Thymus (tissue), 11 donors: ENCODE results near the gene CPT1A. TPM values are rescaled to one million over a fixed set of nuclear protein-coding genes. Genes with fewer than 3 reads are reported as not detected.

Experiments used
- DNase-seq, 9 donors: peaks; one replicate each; pipeline ENCODE4 v3.0.0-alpha.2; 2013; ENCODE audit warnings: low spot score in 9 of 9, low read depth in 6 of 9, missing footprints in 1 of 9
- H3K27ac ChIP-seq, 2 donors: one replicate each; pipeline ENCODE4 v1.5.1; 2013; ENCODE audit warnings: control low read depth in 1 of 2, low read depth in 1 of 2, low read length in 1 of 2, mild to moderate bottlenecking in 1 of 2, moderate library complexity in 1 of 2
- H3K27me3 ChIP-seq, 2 donors: one replicate each; pipeline ENCODE4 v1.5.1; 2013; ENCODE audit warnings: low read length in 1 of 2; ENCODE audit not compliant: control insufficient read depth in 2 of 2, insufficient read depth in 1 of 2
- H3K36me3 ChIP-seq, 2 donors: one replicate each; pipeline ENCODE4 v1.5.1; 2013; ENCODE audit warnings: low read length in 1 of 2, mild to moderate bottlenecking in 1 of 2, moderate library complexity in 1 of 2; ENCODE audit not compliant: control insufficient read depth in 2 of 2, insufficient read depth in 2 of 2
- H3K4me1 ChIP-seq, 2 donors: one replicate each; pipeline ENCODE4 v1.5.1; 2013; ENCODE audit warnings: low read length in 2 of 2; ENCODE audit not compliant: control insufficient read depth in 2 of 2, insufficient read depth in 2 of 2
- H3K4me3 ChIP-seq, 2 donors: one replicate each; pipeline ENCODE4 v1.5.1; 2013; ENCODE audit warnings: low read length in 2 of 2, control low read depth in 1 of 2, mild to moderate bottlenecking in 1 of 2
- H3K9me3 ChIP-seq, 2 donors: one replicate each; pipeline ENCODE4 v1.5.1; 2013; ENCODE audit warnings: low read length in 1 of 2, mild to moderate bottlenecking in 1 of 2; ENCODE audit not compliant: control insufficient read depth in 2 of 2, insufficient read depth in 1 of 2
- WGBS: extraction: QIAGEN DNeasy Blood & Tissue Kit; methylation state at CpG from one replicate; pipeline ENCODE4 v1.1.7; 2013; 5-methylcytosine and 5-hydroxymethylcytosine counted together
- polyA plus RNA-seq: library from polyadenylated mRNA; stranded (reverse); fragments of 200-250 nt; gene quantifications from one replicate; pipeline ENCODE4 v1.2.3, GENCODE V29; 2013
- total RNA-seq: library from RNA; stranded (reverse); fragments of 120-200 nt; gene quantifications from one replicate; pipeline ENCODE4 v1.2.4, GENCODE V29; 2013
- donor health status: healthy.

CPT1A gene
- total and polyA plus RNA-seq, 2 donors, result 7.1 to 19.0 TPM

GRCh38 chr11:68710409-68710808 lies 131.3 kb downstream of the CPT1A start:
- Histone ChIP-seq H3K4me3 (no peak overlapping the region), H3K27ac (no peak overlapping the region), H3K27me3 (no peaks in the 10 kb centered on the region), H3K36me3 (no peaks in the 10 kb centered on the region), H3K9me3 (no peaks in the 10 kb centered on the region), H3K4me1 (peaks cover 0 to 4% of the 10 kb centered on the region in 2 donors)
- WGBS, result 95% methylated on average over 11 of the region's 11 CpGs
- DNase-seq, result no peak

DNA sequence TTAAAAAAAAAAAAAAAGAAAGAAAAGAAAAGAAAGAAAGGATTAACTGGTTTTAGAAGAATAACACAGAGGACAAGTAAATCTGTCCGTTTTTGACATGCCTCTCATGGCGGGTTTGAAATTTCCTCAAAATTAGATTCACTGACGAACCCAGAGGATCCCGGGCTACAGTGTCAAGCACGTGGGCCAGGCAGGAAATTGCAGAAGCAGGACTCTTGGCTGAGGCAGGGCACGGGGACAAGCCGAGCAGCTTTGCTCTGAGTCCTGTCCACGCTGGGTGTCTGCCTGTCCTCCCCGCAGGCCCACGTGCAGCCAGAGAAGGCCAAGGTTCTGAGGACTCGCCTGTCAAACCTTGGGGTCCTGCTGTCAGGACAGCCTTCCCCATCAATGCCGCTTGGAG lies 132.7 kb downstream of the CPT1A start:
- no peak overlapping the region for H3K27ac ChIP-seq
- WGBS, result 97% methylated on average over 12 of the region's 12 CpGs
- H3K4me3 ChIP-seq, result no peak overlapping the region
- DNase-seq, result no peak
- H3K27me3 ChIP-seq, result peaks cover 0 to 4% of the 10 kb centered on the region in 2 donors
- H3K9me3 ChIP-seq, result no peaks in the 10 kb centered on the region
- no peaks in the 10 kb centered on the region for H3K36me3 ChIP-seq
- peaks cover 0 to 4% of the 10 kb centered on the region in 2 donors for H3K4me1 ChIP-seq

GRCh38 chr11:68707527-68707926 lies 134.2 kb downstream of the CPT1A start:
- Histone ChIP-seq H3K9me3 (no peaks in the 10 kb centered on the region), H3K4me3 (no peak overlapping the region), H3K27ac (no peak overlapping the region), H3K36me3 (no peaks in the 10 kb centered on the region), H3K4me1 (peaks cover 0 to 4% of the 10 kb centered on the region in 2 donors), H3K27me3 (peaks cover 0 to 4% of the 10 kb centered on the region in 2 donors)
- DNase-seq, result no peak
- 93% methylated on average over 7 of the region's 7 CpGs for WGBS

DNA sequence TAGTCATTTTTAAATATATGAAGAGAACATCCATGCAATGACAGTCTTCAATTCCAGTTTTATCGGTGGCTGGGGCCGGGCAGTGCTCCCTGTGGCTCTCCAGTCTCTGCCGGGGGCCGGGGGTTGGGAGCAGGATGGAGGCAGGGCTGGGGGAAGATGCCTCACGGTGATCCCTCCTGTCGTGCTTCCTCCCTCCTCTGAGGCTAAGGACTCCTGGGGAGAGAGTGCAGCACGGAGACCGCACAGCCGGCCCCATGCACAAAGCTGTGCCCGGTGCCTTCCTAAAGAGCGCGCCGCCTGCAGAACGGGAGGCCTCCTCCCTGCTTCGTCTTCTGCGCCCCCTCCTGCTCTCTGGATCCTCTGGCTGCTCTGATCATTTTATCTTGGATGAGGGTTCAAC lies 136.8 kb downstream of the CPT1A start:
- no peak for DNase-seq
- Histone ChIP-seq H3K9me3 (no peaks in the 10 kb centered on the region), H3K27ac (no peak overlapping the region), H3K4me3 (no peak overlapping the region), H3K36me3 (no peaks in the 10 kb centered on the region), H3K4me1 (peaks cover 0 to 4% of the 10 kb centered on the region in 2 donors), H3K27me3 (peaks cover 0 to 4% of the 10 kb centered on the region in 2 donors)
- 88% methylated on average over 16 of the region's 16 CpGs for WGBS

Other genes starting within 250 kb of the CPT1A start
- 0.42 TPM for gene GAL, start 157.4 kb downstream of the CPT1A start, total RNA-seq
- 10.0 TPM for gene GAL, start 157.4 kb downstream of the CPT1A start, polyA plus RNA-seq
- gene TESMIN, start 90.4 kb downstream of the CPT1A start, total RNA-seq, result 2.0 TPM
- 4.6 TPM for gene TESMIN, start 90.4 kb downstream of the CPT1A start, polyA plus RNA-seq
- 101 TPM for gene MRPL21, start 61.9 kb upstream of the CPT1A start, total RNA-seq
- gene MRPL21, start 61.9 kb upstream of the CPT1A start, polyA plus RNA-seq, result 91.9 TPM
- gene IGHMBP2, start 62.0 kb upstream of the CPT1A start, total RNA-seq, result 5.2 TPM
- 19.0 TPM for gene IGHMBP2, start 62.0 kb upstream of the CPT1A start, polyA plus RNA-seq
- gene MRGPRD, start 139.1 kb upstream of the CPT1A start, total RNA-seq, result not detected
- 0.05 TPM for gene MRGPRD, start 139.1 kb upstream of the CPT1A start, polyA plus RNA-seq
- 0.57 TPM for gene MRGPRF, start 171.3 kb upstream of the CPT1A start, total RNA-seq
- gene MRGPRF, start 171.3 kb upstream of the CPT1A start, polyA plus RNA-seq, result 4.7 TPM
- gene TPCN2, start 207.0 kb upstream of the CPT1A start, total RNA-seq, result 5.3 TPM
- gene TPCN2, start 207.0 kb upstream of the CPT1A start, polyA plus RNA-seq, result 9.8 TPM